K562 (cell line): ENCODE measurements around the gene CBLIF. TPM values are rescaled to one million over a fixed set of nuclear protein-coding genes. Genes with fewer than 3 reads are reported as not detected.

Source experiments
- ARID1B ChIP-seq: fragments of 450-650 bp; IDR thresholded peaks from 2 replicates; pipeline ENCODE4 v1.6.1; 2016; ENCODE audit warnings: antibody characterized with exemption, mild to moderate bottlenecking, inconsistent platforms
- CREB1 ChIP-seq, 2 experiments: sonication (generic) in 1 of 2; formaldehyde crosslinking in 1 of 2; IDR thresholded peaks; 2 replicates each; pipeline versions ENCODE4 v1.6.1 to v1.8.0; 2012 to 2022; ENCODE audit warnings: inconsistent platforms in 1 of 2, mild to moderate bottlenecking in 1 of 2, missing genetic modification reagents in 1 of 2, moderate library complexity in 1 of 2
- ERF ChIP-seq: fragments of 450-650 bp; formaldehyde crosslinking; IDR thresholded peaks from 2 replicates; pipeline ENCODE4 v1.4.0; 2020; ENCODE audit warnings: mild to moderate bottlenecking, mixed read lengths
- GABPB2 ChIP-seq: fragments of 250-450 bp; sonication (Bioruptor Pico); conservative IDR thresholded peaks from 2 replicates; pipeline ENCODE4 v1.5.1; 2021; ENCODE audit warnings: mild to moderate bottlenecking
- HLTF ChIP-seq: fragments of 450-650 bp; IDR thresholded peaks from 2 replicates; pipeline ENCODE4 v1.6.1; 2016
- PHF20 ChIP-seq: fragments of 450-650 bp; IDR thresholded peaks from 2 replicates; pipeline ENCODE4 v1.6.1; 2018; ENCODE audit not compliant: partially characterized antibody
- RBM22 ChIP-seq: fragments of 200-400 bp; formaldehyde crosslinking; IDR thresholded peaks from 2 replicates; pipeline ENCODE4 v1.6.1; 2018; ENCODE audit warnings: low read length, low read depth; ENCODE audit not compliant: poor library complexity, severe bottlenecking
- RBM25 ChIP-seq: fragments of 200-400 bp; formaldehyde crosslinking; IDR thresholded peaks from 2 replicates; pipeline ENCODE4 v1.6.1; 2018; ENCODE audit warnings: low read length, low read depth, moderate library complexity; ENCODE audit not compliant: severe bottlenecking
- RERE ChIP-seq: sonication (generic); formaldehyde crosslinking; IDR thresholded peaks from 2 replicates; pipeline ENCODE4 v1.8.0; 2023; ENCODE audit warnings: missing genetic modification reagents, mild to moderate bottlenecking, borderline replicate concordance
- SIN3A ChIP-seq, 2 experiments: fragments of 150-350 bp in 1 of 2; IDR thresholded peaks; 2 replicates each; pipeline ENCODE4 v1.6.1; 2011 to 2016; ENCODE audit warnings: borderline replicate concordance in 2 of 2, low read depth in 2 of 2, low read length in 2 of 2, mild to moderate bottlenecking in 2 of 2, moderate library complexity in 2 of 2; ENCODE audit not compliant: control insufficient read depth in 1 of 2
- SP1 ChIP-seq: sonication (generic); formaldehyde crosslinking; IDR thresholded peaks from 2 replicates; pipeline ENCODE4 v1.8.1; 2022; ENCODE audit warnings: mild to moderate bottlenecking, missing genetic modification reagents
- USF1 ChIP-seq: sonication (generic); formaldehyde crosslinking; IDR thresholded peaks from 2 replicates; pipeline ENCODE4 v1.9.0; 2022; ENCODE audit warnings: mild to moderate bottlenecking, missing genetic modification reagents
- ZNF12 ChIP-seq: sonication (generic); formaldehyde crosslinking; IDR thresholded peaks from 2 replicates; pipeline ENCODE4 v1.4.0; 2020; ENCODE audit warnings: mild to moderate bottlenecking, missing genetic modification reagents
- ZNF197 ChIP-seq: fragments of 200-800 bp; sonication (Bioruptor generic); IDR thresholded peaks from 2 replicates; pipeline ENCODE4 v1.6.1; 2016; ENCODE audit warnings: low read depth, missing genetic modification characterization, missing compliant biosample characterization
- ZNF436 ChIP-seq: fragments of 250-450, 450-650 bp; sonication (Bioruptor Pico); formaldehyde crosslinking; IDR thresholded peaks from 2 replicates; pipeline ENCODE4 v1.7.0; 2020; ENCODE audit warnings: mild to moderate bottlenecking
- ZNF766 ChIP-seq: fragments of 200-800 bp; sonication (Bioruptor generic); conservative IDR thresholded peaks from 2 replicates; pipeline ENCODE4 v1.6.1; 2016; ENCODE audit warnings: missing genetic modification characterization, missing compliant biosample characterization
- polyA plus RNA-seq, 8 experiments: library from polyadenylated mRNA; depleted of rRNA in 4 of 8; stranded (reverse) in 5 of 8; unstranded in 3 of 8; fragments of >200 nt; fragmentation: Nextera tagmentation in 2 of 8; fragmentation: Illumina TruSeq in 1 of 8; extraction: Ambion mirVana in 2 of 8; extraction: Trizol in 1 of 8; gene quantifications; 2 replicates each; pipeline versions ENCODE4 v1.2.1 to v1.2.3, GENCODE V29; 2011 to 2014; ENCODE audit warnings: inconsistent platforms in 1 of 8, missing spikeins in 1 of 8
- total RNA-seq, 7 experiments: library from RNA; depleted of rRNA in 6 of 7; stranded (reverse); fragments of >200 nt in 6 of 7; fragmentation: Illumina TruSeq in 2 of 7; extraction: Trizol in 2 of 7; gene quantifications; 2 replicates each; pipeline versions ENCODE4 v1.2.1 to v1.2.3, GENCODE V29; 2011 to 2021; ENCODE audit warnings: low replicate concordance in 1 of 7
- TF ChIP-seq, protein P1 (sequence below): fragments of 250-450 bp; sonication (Bioruptor Pico); IDR thresholded peaks from 2 replicates; pipeline ENCODE4 v1.8.0; 2021; ENCODE audit warnings: mild to moderate bottlenecking, moderate library complexity

The CBLIF gene
- total and polyA plus RNA-seq, 9 of the 15 experiments (the other 6 are each of a cell fraction or from before 2014, with no cell fraction given): 0.07 to 0.83 (median 0.54) TPM

DNA sequence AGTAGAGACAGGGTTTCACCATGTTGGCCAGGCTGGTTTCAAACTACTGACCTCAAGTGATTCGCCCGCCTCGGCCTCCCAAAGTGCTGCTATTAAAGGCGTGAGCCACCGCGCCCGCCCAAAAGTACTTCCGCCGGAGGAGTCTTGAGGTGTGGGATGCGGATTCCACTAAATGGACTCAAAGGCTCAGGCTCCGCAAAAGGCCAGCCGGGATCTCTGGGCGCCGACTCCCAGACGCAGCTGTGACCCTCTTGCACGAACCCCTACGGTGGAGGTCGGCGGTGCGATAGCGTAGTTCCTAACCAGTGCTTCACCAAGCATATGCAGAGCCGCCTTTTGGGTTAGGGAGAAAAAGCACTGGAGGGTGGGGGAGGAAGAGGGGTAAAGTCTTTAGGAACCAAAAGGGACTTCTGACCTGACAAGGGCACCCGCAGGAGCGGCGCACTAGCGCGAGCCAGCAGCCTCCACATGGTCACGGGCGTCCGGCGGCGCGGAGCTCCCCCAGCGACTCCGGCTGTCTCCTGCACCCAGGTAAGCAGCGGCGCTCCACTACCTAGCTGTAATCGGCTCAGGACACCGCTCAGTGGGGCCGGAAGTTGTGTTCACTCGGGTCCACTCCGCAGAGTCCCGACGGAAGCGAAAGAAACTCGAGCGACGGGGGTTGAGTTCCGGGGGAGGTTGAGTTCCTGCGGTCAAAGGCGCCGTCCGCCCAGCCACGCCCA, 34.9 kb downstream of the CBLIF start, which contains the start of gene MRPL16 (continued):
- TF ChIP-seq, protein P1, sequence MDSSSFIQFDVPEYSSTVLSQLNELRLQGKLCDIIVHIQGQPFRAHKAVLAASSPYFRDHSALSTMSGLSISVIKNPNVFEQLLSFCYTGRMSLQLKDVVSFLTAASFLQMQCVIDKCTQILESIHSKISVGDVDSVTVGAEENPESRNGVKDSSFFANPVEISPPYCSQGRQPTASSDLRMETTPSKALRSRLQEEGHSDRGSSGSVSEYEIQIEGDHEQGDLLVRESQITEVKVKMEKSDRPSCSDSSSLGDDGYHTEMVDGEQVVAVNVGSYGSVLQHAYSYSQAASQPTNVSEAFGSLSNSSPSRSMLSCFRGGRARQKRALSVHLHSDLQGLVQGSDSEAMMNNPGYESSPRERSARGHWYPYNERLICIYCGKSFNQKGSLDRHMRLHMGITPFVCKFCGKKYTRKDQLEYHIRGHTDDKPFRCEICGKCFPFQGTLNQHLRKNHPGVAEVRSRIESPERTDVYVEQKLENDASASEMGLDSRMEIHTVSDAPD: no peak
- TF ChIP-seq ZNF766 (CRISPR knock-in tag) (no peak; the same call in 1 of the 2 replicates), RERE (CRISPR knock-in tag) (0 out of 2 replicates have a peak, but pooled peaks have one; percentile 60), PHF20 (peak; percentile 95), SIN3A (IDR thresholded peaks at IDR 0.05; ENCODE audit: borderline replicate concordance in 2 of 2, control insufficient read depth in 1 of 2, low read depth in 2 of 2, low read length in 2 of 2) (peak in 1 of 2 experiments; percentile 82; a peak in 1 of 4 replicates), RBM25 (no peak), HLTF (no peak), ARID1B (0 out of 2 replicates have a peak, but pooled peaks have one; percentile 22), USF1 (CRISPR knock-in tag) (0 out of 2 replicates have a peak, but pooled peaks have one; percentile 27), RBM22 (peak; percentile 91), ZNF12 (CRISPR knock-in tag) (0 out of 2 replicates have a peak, but pooled peaks have one; percentile 32), ZNF436 (CRISPR knock-in tag) (no peak), GABPB2 (CRISPR knock-in tag) (0 out of 2 replicates have a peak, but pooled peaks have one; percentile 36), ERF (CRISPR knock-in tag) (0 out of 2 replicates have a peak, but pooled peaks have one; percentile 13), SP1 (peak; percentile 95), ZNF197 (peak; percentile 82; the same call in 1 of the 2 replicates), CREB1 (IDR thresholded peaks at IDR 0.05) (peak; percentile 67; the same call in 1 of the 2 replicates), CREB1 (CRISPR knock-in tag; IDR thresholded peaks at IDR 0.05) (peak; percentile 75)
